ENCODE results near the gene UBE2G2.

UBE2G2 gene

GRCh38 chr21:44773291-44773932 is 28.2 kb downstream of the UBE2G2 start:
- H3K4me3 ChIP-seq (ENCODE audit: control insufficient read depth, low read depth, low read length): no peak overlapping the region
- TF ChIP-seq CTCF (IDR thresholded peaks at IDR 0.05; ENCODE audit: control insufficient read depth, insufficient read depth, low read depth, low read length, missing control alignments): no peak
- no peak for DNase-seq (ENCODE audit: low read depth)

GRCh38 chr21:44771896-44772525 is 29.6 kb downstream of the UBE2G2 start:
- H3K4me3 ChIP-seq (ENCODE audit: control insufficient read depth, low read depth, low read length): no peak overlapping the region
- no peak for DNase-seq (ENCODE audit: low read depth)

GRCh38 chr21:44767834-44768831 is 33.5 kb downstream of the UBE2G2 start:
- no peak for DNase-seq (ENCODE audit: low read depth)
- TF ChIP-seq CTCF (IDR thresholded peaks at IDR 0.05; ENCODE audit: control insufficient read depth, insufficient read depth, low read depth, low read length, missing control alignments): no peak
- H3K4me3 ChIP-seq (ENCODE audit: control insufficient read depth, low read depth, low read length): no peak overlapping the region

More at GRCh38 chr21:44771896-44772525, 29.6 kb downstream of the UBE2G2 start:
- TF ChIP-seq CTCF (IDR thresholded peaks at IDR 0.05; ENCODE audit: control insufficient read depth, insufficient read depth, low read depth, low read length, missing control alignments): no peak

- no peak for TF ChIP-seq CTCF (IDR thresholded peaks at IDR 0.05; ENCODE audit: control insufficient read depth, insufficient read depth, low read depth, low read length, missing control alignments)
- no peak overlapping the region for H3K4me3 ChIP-seq (ENCODE audit: control insufficient read depth, low read depth, low read length)
- DNase-seq (ENCODE audit: low read depth): no peak
Measured at GRCh38 chr21:44766818-44767354, 34.7 kb downstream of the UBE2G2 start.

GRCh38 chr21:44766014-44766817 is 35.4 kb downstream of the UBE2G2 start:
- TF ChIP-seq CTCF (IDR thresholded peaks at IDR 0.05; ENCODE audit: control insufficient read depth, insufficient read depth, low read depth, low read length, missing control alignments): no peak
- no peak for DNase-seq (ENCODE audit: low read depth)
- no peak overlapping the region for H3K4me3 ChIP-seq (ENCODE audit: control insufficient read depth, low read depth, low read length)

Data from AG09309 (cell line).